ENCODE data around the gene ARL3.

DNA sequence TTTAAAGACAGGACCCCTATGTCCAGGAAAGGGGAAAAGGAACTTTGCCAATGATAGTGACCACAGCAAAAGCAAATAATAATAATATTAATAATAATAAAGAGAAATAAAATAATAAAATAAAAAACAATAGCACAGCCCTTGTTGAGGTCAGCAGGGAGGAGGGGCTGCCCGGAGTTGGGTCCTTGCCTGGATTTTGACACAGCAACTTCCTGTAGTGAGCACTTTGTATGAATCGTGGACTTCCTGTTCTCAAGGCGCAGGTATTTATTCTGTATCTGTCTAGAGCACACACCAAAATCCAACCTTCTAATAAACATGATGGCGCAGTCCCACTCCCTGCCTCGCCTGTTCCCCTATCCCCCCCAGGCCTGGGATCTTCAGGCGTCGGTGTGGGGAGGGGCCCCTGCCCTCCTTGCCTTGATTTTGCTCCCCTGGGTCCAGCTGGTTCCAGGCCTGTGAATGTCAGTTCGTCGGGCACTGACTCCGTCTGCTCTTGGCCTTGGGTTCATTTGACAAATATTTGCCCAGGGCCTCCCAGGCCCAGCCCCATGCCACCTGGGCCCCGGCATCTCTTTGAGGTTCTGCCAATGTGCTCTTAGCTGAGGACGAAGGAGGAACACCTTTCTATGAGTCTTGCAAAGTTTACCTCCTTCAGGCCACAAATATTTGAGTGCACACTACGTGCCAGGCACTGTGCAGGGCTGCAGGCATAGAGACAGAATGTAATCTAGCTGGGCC, 56.0 kb downstream of the ARL3 start:
- TF ChIP-seq ZFP30 (CRISPR knock-in tag; IDR thresholded peaks at IDR 0.05) (no peak), ZC3H10 (CRISPR knock-in tag; IDR thresholded peaks at IDR 0.05) (no peak), OSR1 (CRISPR knock-in tag; IDR thresholded peaks at IDR 0.05) (no peak), ZNF8 (CRISPR knock-in tag; IDR thresholded peaks at IDR 0.05) (no peak), ARNTL (CRISPR knock-in tag; IDR thresholded peaks at IDR 0.05; ENCODE audit: borderline replicate concordance, low read depth) (no peak), CSDC2 (CRISPR knock-in tag; IDR thresholded peaks at IDR 0.05) (no peak), ESRRG (CRISPR knock-in tag; IDR thresholded peaks at IDR 0.05) (no peak)
- TF ChIP-seq, protein P1, sequence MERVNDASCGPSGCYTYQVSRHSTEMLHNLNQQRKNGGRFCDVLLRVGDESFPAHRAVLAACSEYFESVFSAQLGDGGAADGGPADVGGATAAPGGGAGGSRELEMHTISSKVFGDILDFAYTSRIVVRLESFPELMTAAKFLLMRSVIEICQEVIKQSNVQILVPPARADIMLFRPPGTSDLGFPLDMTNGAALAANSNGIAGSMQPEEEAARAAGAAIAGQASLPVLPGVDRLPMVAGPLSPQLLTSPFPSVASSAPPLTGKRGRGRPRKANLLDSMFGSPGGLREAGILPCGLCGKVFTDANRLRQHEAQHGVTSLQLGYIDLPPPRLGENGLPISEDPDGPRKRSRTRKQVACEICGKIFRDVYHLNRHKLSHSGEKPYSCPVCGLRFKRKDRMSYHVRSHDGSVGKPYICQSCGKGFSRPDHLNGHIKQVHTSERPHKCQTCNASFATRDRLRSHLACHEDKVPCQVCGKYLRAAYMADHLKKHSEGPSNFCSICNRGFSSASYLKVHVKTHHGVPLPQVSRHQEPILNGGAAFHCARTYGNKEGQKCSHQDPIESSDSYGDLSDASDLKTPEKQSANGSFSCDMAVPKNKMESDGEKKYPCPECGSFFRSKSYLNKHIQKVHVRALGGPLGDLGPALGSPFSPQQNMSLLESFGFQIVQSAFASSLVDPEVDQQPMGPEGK (CRISPR knock-in tag; IDR thresholded peaks at IDR 0.05; ENCODE audit: borderline replicate concordance), result no peak
- TF ChIP-seq, protein P2, sequence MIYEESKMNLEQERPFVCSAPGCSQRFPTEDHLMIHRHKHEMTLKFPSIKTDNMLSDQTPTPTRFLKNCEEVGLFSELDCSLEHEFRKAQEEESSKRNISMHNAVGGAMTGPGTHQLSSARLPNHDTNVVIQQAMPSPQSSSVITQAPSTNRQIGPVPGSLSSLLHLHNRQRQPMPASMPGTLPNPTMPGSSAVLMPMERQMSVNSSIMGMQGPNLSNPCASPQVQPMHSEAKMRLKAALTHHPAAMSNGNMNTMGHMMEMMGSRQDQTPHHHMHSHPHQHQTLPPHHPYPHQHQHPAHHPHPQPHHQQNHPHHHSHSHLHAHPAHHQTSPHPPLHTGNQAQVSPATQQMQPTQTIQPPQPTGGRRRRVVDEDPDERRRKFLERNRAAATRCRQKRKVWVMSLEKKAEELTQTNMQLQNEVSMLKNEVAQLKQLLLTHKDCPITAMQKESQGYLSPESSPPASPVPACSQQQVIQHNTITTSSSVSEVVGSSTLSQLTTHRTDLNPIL (CRISPR knock-in tag; IDR thresholded peaks at IDR 0.05; ENCODE audit: low read depth), result no peak
- TF ChIP-seq, protein P3, sequence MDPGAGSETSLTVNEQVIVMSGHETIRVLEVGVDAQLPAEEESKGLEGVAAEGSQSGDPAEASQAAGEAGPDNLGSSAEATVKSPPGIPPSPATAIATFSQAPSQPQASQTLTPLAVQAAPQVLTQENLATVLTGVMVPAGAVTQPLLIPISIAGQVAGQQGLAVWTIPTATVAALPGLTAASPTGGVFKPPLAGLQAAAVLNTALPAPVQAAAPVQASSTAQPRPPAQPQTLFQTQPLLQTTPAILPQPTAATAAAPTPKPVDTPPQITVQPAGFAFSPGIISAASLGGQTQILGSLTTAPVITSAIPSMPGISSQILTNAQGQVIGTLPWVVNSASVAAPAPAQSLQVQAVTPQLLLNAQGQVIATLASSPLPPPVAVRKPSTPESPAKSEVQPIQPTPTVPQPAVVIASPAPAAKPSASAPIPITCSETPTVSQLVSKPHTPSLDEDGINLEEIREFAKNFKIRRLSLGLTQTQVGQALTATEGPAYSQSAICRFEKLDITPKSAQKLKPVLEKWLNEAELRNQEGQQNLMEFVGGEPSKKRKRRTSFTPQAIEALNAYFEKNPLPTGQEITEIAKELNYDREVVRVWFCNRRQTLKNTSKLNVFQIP (CRISPR knock-in tag; IDR thresholded peaks at IDR 0.05; ENCODE audit: borderline replicate concordance, low read depth), result no peak

Measured in SK-N-SH treated with all-trans-retinoic acid at 6 μM for 48 hours (cell line).